Suprapubic skin (tissue), 3 donors: ENCODE measurements around the gene ABI1.

Experiments
- CTCF ChIP-seq, 2 donors: fragments of 200-600 bp in 1 of 2; fragments of 450-650 bp in 1 of 2; sonication (generic) in 1 of 2; IDR thresholded peaks; one replicate each; pipeline ENCODE4 v1.5.1; 2016 to 2019; ENCODE audit warnings: antibody characterized with exemption in 2 of 2, mild to moderate bottlenecking in 1 of 2, moderate library complexity in 1 of 2
- EP300 ChIP-seq: sonication (generic); formaldehyde crosslinking; IDR thresholded peaks from one replicate; pipeline ENCODE4 v1.6.1; 2017; ENCODE audit warnings: antibody characterized with exemption

GRCh38 chr10:26773633-26774032 is 87.1 kb downstream of the ABI1 start:
- no peak for TF ChIP-seq CTCF (IDR thresholded peaks at IDR 0.05)
- no peak for TF ChIP-seq EP300
